Ovary (tissue), 9 donors: ENCODE data around the gene TMEFF2. TPM values are rescaled to one million over a fixed set of nuclear protein-coding genes. Genes with fewer than 3 reads are reported as not detected.

Experiments
- DNase-seq, 5 donors: peaks; one replicate each; pipeline ENCODE4 v3.0.0-alpha.2; 2019 to 2020
- H3K27ac ChIP-seq, 2 donors: fragments of 200-600 bp; one replicate each; pipeline versions ENCODE4 v1.5.1 to v1.8.0; 2019 to 2022
- H3K27me3 ChIP-seq: fragments of 200-600 bp; one replicate; pipeline ENCODE4 v1.8.0; 2022
- H3K36me3 ChIP-seq: fragments of 200-600 bp; sonication (generic); one replicate; pipeline ENCODE4 v1.5.1; 2019
- H3K4me1 ChIP-seq: one replicate; pipeline ENCODE4 v1.8.1; 2013; ENCODE audit warnings: mild to moderate bottlenecking, moderate library complexity; ENCODE audit not compliant: insufficient read depth
- H3K4me3 ChIP-seq: fragments of 200-600 bp; sonication (generic); one replicate; pipeline ENCODE4 v1.5.1; 2017
- H3K9me3 ChIP-seq, 2 donors: fragments of 200-600 bp in 1 of 2; sonication (generic) in 1 of 2; one replicate each; pipeline versions ENCODE4 v1.5.1 to v1.8.1; 2013 to 2019; ENCODE audit warnings: mild to moderate bottlenecking in 1 of 2, moderate library complexity in 1 of 2
- EP300 ChIP-seq: sonication (generic); formaldehyde crosslinking; IDR thresholded peaks from one replicate; pipeline ENCODE4 v1.6.1; 2017; ENCODE audit warnings: antibody characterized with exemption
- POLR2A ChIP-seq: fragments of 450-650 bp; IDR thresholded peaks from one replicate; pipeline ENCODE4 v1.6.1; 2017; ENCODE audit warnings: antibody characterized with exemption, mild to moderate bottlenecking, moderate library complexity
- WGBS, 3 donors: extraction: QIAGEN DNeasy Blood & Tissue Kit in 1 of 3; methylation state at CpG; one replicate each; pipeline versions ENCODE4 v1.1.5 to v1.1.7; 2013 to 2017; 5-methylcytosine and 5-hydroxymethylcytosine counted together
- intact Hi-C, 4 donors: fragments of 100-400 bp; cut with DNase I; formaldehyde crosslinking; loops; one replicate each; pipeline versions ENCODE4 v1.11.0 to v1.15.1; 2022 to 2023
- polyA plus RNA-seq, 2 donors: library from polyadenylated mRNA; stranded (reverse); fragments of 200-250 nt in 1 of 2; fragments of 350-450 nt in 1 of 2; fragmentation: Illumina TruSeq in 1 of 2; extraction: RNeasy Lipid Tissue Mini Kit (QIAGEN cat#74804) in 1 of 2; gene quantifications; one replicate each; pipeline ENCODE4 v1.2.3, GENCODE V29; 2013 to 2014
- total RNA-seq, 7 donors: library from RNA; depleted of rRNA in 2 of 7; stranded (reverse); fragments of >200 nt in 2 of 7; fragmentation: NEBNext Ultra II Directional in 3 of 7; extraction: Animal tissue kit (Norgen Biotek cat#: 25700) in 3 of 7; gene quantifications; one replicate each; pipeline versions ENCODE4 v1.1.0 to v1.2.4, GENCODE V29; 2016 to 2023
- TF ChIP-seq, protein P1 (sequence below), 3 donors: fragments of 450-650 bp in 2 of 3; fragments of 200-600 bp in 1 of 3; IDR thresholded peaks; one replicate each; pipeline versions ENCODE4 v1.5.1 to v1.8.0; 2016 to 2022; ENCODE audit warnings: antibody characterized with exemption in 3 of 3, mild to moderate bottlenecking in 1 of 3
- donor health status: DM: no; HTN: no; CAD: no; lungs with moderate emphysema.
- donor health status: DM: no; HTN: no; CAD: no.
- donor health status: Bipolar disorder and iron deficiency.
- donor health status: DM: yes; HTN: yes; CAD: no.
- donor health status: DM: no; HTN: no; CAD: no.
- donor health status: DM: yes; HTN: yes; CAD: no.

TMEFF2 gene
- total and polyA plus RNA-seq, 9 donors: 0.05 to 0.34 (median 0.08) TPM; not detected in 5

DNA sequence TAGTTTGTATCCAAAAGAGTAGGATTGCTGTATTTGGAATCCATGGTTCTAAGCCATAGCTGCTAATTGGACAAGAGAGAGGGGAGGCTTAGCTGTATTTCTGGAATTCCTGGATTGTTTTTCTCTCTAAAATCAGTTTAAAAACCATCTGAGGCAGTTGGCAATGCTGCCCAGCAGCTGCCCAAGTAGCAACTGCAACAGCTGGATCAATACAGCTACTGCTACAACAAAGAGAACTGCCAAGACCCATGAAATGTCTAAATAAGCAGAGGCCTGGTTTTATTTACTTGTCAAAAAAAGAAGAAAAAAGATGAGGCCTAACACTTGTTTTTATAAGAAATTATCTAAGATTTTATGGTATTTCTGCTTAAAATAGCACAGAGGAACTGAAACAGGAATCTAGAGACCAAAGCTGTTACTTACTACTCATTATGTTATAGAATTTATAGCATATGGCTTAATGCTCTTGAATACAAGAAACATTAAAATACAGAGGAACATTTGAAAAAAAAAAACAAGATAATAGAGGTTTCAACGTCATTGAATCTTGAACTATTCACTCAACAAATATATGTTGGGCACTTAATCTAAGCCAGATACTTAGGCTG, 39.1 kb downstream of the TMEFF2 start:
- H3K4me3 ChIP-seq: no peak overlapping the region
- H3K27me3 ChIP-seq: no peaks in the 10 kb centered on the region
- no peaks in the 10 kb centered on the region for H3K36me3 ChIP-seq
- H3K9me3 ChIP-seq: no peaks in the 10 kb centered on the region
- TF ChIP-seq EP300: no peak
- TF ChIP-seq POLR2A: no peak
- TF ChIP-seq, protein P1, sequence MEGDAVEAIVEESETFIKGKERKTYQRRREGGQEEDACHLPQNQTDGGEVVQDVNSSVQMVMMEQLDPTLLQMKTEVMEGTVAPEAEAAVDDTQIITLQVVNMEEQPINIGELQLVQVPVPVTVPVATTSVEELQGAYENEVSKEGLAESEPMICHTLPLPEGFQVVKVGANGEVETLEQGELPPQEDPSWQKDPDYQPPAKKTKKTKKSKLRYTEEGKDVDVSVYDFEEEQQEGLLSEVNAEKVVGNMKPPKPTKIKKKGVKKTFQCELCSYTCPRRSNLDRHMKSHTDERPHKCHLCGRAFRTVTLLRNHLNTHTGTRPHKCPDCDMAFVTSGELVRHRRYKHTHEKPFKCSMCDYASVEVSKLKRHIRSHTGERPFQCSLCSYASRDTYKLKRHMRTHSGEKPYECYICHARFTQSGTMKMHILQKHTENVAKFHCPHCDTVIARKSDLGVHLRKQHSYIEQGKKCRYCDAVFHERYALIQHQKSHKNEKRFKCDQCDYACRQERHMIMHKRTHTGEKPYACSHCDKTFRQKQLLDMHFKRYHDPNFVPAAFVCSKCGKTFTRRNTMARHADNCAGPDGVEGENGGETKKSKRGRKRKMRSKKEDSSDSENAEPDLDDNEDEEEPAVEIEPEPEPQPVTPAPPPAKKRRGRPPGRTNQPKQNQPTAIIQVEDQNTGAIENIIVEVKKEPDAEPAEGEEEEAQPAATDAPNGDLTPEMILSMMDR (IDR thresholded peaks at IDR 0.05): no peak
- peaks cover 2% of the 10 kb centered on the region for H3K4me1 ChIP-seq
- no peak for DNase-seq
- 6 to 15% (median 10%) methylated on average over 1 of the region's 1 CpG for WGBS, 3 donors
- no peak overlapping the region for H3K27ac ChIP-seq
- intact Hi-C loops: no loop called here

DNA sequence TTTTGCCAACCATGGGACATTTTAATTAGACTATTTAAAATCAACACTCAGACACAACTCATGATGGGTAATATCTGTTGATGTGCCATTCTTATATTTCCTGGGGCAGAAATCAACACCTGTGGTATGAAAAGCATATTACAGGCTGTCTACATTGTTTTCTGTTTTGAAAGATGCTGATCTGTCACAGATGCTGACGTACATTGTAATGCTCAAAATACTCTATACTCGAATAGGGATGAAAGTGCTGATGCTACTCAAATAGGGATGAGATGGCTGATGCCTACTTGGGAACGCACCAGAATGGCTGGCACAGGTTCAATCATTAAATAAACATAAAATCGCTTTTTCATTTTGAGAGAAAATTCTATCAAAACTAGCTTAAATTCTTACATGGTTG, 41.2 kb downstream of the TMEFF2 start:
- intact Hi-C loops: no loop called here
- H3K9me3 ChIP-seq: no peaks in the 10 kb centered on the region
- no peak overlapping the region for H3K27ac ChIP-seq
- peaks cover 2% of the 10 kb centered on the region for H3K4me1 ChIP-seq
- H3K36me3 ChIP-seq: no peaks in the 10 kb centered on the region
- DNase-seq: no peak
- H3K27me3 ChIP-seq: no peaks in the 10 kb centered on the region
- no peak overlapping the region for H3K4me3 ChIP-seq
- no peak for TF ChIP-seq POLR2A
- TF ChIP-seq, protein P1 (IDR thresholded peaks at IDR 0.05): no peak
- TF ChIP-seq EP300: no peak
- WGBS, 3 donors: 93 to 95% (median 94%) methylated on average over 4 of the region's 4 CpGs

DNA sequence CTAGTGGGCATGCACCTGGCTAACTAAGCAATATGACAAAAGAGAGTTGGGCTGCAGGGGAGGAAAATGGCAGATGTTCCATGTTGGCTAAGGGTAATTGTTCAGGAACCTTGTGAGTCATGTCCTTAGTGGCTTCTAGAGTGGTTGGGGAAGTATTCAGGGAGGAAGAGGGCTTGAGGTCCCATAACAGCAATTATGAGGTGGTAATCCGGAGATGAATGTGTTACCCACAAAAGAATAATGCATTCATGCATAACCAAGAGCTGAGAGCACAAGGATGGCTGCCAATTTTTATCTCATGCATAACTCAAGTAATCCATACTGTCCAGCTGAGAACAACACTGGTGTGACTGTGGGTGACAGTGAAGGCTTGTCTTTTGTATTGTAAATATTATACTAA, 42.9 kb downstream of the TMEFF2 start:
- TF ChIP-seq EP300 (no peak), POLR2A (no peak)
- TF ChIP-seq, protein P1 (IDR thresholded peaks at IDR 0.05): no peak
- Histone ChIP-seq H3K27ac (no peak overlapping the region), H3K4me1 (peaks cover 2% of the 10 kb centered on the region), H3K4me3 (no peak overlapping the region), H3K27me3 (no peaks in the 10 kb centered on the region), H3K9me3 (no peaks in the 10 kb centered on the region), H3K36me3 (no peaks in the 10 kb centered on the region)
- WGBS, 3 donors: 90 to 100% (median 95%) methylated on average over 1 of the region's 1 CpG
- intact Hi-C loops: no loop called here
- DNase-seq: no peak

DNA sequence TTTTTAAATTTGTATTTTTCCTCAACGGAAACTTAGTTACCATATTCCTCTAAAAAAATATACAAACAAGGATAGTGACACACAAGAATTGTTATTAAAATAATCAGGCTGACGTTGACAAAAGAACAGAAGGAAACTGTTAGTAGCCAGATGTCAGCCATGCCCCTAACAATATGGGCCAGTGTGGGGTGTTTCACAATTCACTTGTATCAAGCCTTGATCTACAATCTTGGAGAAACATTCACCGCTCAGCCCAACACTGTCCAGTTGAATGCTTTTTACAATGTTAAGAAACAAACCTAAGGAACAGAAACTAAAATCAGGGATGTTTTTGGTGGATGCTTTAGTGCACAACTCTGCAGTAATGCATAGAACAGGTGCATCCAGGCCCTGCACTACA, 44.6 kb downstream of the TMEFF2 start:
- no peaks in the 10 kb centered on the region for H3K9me3 ChIP-seq
- no peak overlapping the region for H3K4me3 ChIP-seq
- intact Hi-C loops: no loop called here
- no peak for DNase-seq
- H3K27me3 ChIP-seq: no peaks in the 10 kb centered on the region
- H3K27ac ChIP-seq: no peak overlapping the region
- TF ChIP-seq EP300 (no peak), POLR2A (no peak)
- TF ChIP-seq, protein P1 (IDR thresholded peaks at IDR 0.05): no peak
- 69 to 84% (median 72%) methylated on average over 3 of the region's 3 CpGs for WGBS, 3 donors
- H3K36me3 ChIP-seq: no peaks in the 10 kb centered on the region
- no peaks in the 10 kb centered on the region for H3K4me1 ChIP-seq
